SU-DHL-6 (cell line): ENCODE measurements around the gene IZUMO2.
"Not testable (repeated sequence)": the region's sequence is repeated elsewhere in the genome, so short reads cannot be mapped to it uniquely, and the experiment has no call there.

Experiments
- EZH2phosphoT487 ChIP-seq: fragments of 200-600 bp; sonication (generic), shearing (Covaris generic); conservative IDR thresholded peaks from 2 replicates; pipeline ENCODE4 v1.6.1; 2018; ENCODE audit warnings: mild to moderate bottlenecking, antibody characterized with exemption, low read length, moderate library complexity, mixed read lengths
- TF ChIP-seq, protein P1 (sequence below): fragments of 200-600 bp; sonication (generic); IDR thresholded peaks from one replicate; pipeline ENCODE4 v1.5.1; 2017; ENCODE audit warnings: antibody characterized with exemption, mild to moderate bottlenecking, low read length, moderate library complexity; ENCODE audit not compliant: insufficient read depth, poor library complexity, severe bottlenecking

- TF ChIP-seq EZH2phosphoT487, result not testable (repeated sequence)
- TF ChIP-seq, protein P1, sequence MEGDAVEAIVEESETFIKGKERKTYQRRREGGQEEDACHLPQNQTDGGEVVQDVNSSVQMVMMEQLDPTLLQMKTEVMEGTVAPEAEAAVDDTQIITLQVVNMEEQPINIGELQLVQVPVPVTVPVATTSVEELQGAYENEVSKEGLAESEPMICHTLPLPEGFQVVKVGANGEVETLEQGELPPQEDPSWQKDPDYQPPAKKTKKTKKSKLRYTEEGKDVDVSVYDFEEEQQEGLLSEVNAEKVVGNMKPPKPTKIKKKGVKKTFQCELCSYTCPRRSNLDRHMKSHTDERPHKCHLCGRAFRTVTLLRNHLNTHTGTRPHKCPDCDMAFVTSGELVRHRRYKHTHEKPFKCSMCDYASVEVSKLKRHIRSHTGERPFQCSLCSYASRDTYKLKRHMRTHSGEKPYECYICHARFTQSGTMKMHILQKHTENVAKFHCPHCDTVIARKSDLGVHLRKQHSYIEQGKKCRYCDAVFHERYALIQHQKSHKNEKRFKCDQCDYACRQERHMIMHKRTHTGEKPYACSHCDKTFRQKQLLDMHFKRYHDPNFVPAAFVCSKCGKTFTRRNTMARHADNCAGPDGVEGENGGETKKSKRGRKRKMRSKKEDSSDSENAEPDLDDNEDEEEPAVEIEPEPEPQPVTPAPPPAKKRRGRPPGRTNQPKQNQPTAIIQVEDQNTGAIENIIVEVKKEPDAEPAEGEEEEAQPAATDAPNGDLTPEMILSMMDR, result not testable (repeated sequence)
Measured at GRCh38 chr19:50141921-50142320, 21.2 kb downstream of the IZUMO2 start.
